Activated T-helper 9 cell treated with anti-CD3 and anti-CD28 coated beads, Interleukin-2, amount 50 U/mL, for 16 hours (primary cell): Measurements from ENCODE around the gene MACROD2.
"Not testable (repeated sequence)": the region's sequence is repeated elsewhere in the genome, so short reads cannot be mapped to it uniquely, and the experiment has no call there.

Experiments
- DNase-seq: peaks from one replicate; pipeline ENCODE4 v3.0.0-alpha.2; 2020; ENCODE audit warnings: low read depth

The MACROD2 gene

GRCh38 chr20:15176929-15177328 lies 1181.6 kb downstream of the MACROD2 start:
- DNase-seq = no peak

- no peak for DNase-seq
These were observed 1183.3 kb downstream of the MACROD2 start for GRCh38 chr20:15178581-15178980.

- no peak for DNase-seq
These were observed 1184.1 kb downstream of the MACROD2 start for GRCh38 chr20:15179381-15179780.

GRCh38 chr20:15179781-15180180 lies 1184.5 kb downstream of the MACROD2 start:
- DNase-seq = no peak

DNA sequence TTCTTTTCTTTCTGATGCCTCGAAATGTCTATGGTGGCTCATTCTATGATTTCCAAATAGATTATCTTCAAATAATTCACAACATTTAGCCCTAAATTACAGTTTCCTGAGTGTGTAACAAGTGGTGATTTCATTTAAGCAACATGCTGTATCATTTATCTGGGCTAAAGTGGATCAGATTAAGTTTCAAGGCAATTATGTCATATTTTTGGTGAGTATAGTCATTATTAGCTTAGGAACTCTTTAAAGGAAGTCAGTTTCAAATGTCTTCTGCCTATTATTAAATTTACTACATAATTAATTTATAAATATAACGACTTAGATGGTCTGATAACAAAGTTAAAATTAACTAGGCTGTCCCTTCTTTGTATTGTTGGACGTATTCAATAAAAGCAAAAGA lies 1190.0 kb downstream of the MACROD2 start:
- no peak for DNase-seq

DNA sequence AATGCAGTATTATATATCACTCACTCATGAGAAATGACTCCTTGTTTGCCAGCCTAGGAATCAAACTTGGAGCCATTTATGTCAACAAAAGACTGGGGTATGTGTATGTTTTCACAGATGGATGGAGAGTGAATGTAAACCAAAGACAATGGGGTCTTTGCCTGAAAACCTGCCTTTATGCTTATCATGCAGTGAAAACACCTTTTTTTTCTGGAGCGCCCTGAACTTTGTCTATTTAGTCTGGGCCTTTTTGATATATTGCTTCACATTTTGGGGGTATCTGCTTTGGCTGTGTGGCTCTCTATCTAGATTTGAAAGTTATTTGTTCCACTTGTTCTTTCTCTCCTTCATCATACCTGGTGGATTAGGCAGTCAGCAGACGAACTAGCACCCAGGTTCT lies 1190.6 kb downstream of the MACROD2 start:
- no peak for DNase-seq

DNA sequence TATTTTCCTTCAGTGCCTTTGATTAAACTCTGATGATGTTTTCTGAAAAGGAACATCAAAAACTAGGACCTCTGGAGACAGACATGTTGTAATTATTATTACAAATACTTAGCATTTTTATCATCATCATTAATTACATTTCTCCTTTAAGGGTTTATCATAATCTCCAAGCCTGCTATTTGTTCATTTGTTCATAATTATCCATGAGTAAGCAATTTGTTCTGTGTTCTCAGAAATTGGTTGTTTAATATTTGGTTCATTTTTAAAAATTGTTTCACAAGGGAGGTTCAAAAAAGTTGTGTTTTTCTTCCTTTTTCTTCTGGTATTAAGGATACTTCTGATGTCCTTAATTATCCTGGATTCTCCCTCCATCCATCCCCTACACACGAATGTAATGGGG lies 1192.3 kb downstream of the MACROD2 start:
- no peak for DNase-seq

- DNase-seq = no peak
These were observed 1193.1 kb downstream of the MACROD2 start for GRCh38 chr20:15188415-15188814.

DNA sequence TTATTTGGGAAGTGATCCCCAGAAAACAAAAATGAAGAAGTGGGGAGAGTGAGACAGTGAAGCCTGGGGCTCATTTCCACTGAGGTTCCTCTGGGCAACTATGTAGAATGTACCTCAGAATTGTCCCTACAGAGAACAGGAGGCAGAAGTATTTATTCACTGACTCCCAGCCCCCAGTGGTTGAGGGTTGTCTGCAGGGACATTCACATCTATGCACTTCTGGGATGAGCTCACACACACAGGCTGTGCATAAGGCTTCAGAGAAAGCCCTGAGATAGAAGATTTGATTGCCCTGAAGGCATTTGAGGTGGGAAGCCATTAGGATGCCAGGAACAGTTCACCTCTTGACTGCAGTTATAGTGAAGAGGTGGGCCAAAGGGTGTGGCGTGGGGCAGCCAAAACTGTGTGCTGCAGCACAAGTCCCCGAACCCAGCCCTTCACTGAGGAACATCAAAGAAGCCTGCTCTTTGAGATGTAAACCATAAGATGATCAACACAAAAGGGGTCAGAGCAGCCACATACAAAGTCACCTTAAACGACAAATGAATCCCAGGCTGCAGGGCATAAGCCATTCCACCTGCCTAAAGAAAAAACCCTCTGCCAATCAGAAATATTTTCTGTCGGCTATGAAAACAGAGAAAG lies 1195.9 kb downstream of the MACROD2 start:
- DNase-seq = no peak

DNA sequence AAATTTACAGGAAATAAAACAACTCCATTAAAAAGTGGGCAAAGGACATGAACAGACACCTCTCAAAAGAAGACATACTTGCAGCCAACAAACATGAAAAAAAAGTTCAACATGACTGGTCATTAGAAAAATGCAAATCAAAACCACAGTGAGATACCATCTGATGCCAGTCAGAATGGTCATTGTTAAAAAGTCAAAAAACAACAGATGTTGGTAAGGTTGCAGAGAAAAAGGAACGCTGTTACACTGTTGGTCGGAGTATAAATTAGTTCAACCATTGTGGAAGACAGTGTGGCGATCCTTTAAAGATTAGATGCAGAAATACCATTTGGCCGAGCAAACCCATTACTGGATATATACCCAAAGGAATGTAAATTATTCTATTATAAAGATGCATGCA lies 1200.1 kb downstream of the MACROD2 start:
- DNase-seq = no peak

DNA sequence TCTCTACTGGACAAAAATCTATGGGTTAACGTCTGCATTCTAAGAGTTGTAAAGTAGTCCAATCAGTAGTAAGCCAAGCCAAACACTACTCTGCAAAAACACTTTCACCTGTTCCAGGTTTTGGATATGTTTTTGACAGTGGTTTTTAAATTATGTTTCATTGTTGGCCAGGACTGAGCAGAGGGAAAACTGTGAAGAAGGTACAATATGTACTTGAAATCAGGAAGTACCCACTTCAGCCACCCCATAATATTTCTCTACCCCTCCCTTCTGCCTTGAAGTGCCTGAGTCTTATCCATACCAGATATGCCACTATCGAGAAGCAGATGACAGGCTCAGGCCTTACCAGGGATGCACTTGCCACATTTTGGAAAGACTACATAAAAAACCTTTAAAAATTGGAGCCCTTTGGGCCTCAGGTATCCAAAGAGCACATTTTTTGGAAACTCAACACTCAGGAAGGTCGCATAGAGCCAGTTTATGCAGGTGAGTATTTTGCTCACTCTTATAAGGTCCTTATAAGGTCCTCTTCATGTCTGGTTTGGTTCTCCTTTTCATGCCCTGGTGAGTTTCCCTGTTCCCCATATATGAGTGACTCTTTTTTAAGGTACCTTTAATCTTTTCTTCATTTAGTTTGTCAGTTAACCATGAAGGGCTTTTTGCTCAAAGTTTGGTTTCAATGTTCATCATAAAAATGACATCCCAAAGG lies 1201.4 kb downstream of the MACROD2 start:
- no peak for DNase-seq

DNA sequence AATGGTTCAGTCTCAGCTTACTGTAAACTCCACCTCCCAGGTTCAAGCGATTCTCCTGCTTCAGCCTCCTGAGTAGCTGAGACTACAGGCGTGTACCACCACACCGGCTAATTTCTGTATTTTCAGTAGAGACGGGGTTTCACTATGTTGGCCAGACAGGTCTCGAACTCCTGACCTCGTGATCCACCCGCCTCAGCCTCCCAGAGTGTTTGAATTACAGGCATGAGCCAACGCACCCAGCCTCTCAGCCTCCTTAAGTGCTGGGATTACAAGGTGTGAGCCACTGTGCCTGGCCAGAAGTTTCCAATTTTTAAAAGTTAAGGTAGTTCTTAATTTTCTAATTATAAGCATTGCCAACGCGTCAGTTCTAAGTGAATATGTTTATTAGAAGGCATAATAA lies 1202.7 kb downstream of the MACROD2 start:
- not testable (repeated sequence) for DNase-seq

DNA sequence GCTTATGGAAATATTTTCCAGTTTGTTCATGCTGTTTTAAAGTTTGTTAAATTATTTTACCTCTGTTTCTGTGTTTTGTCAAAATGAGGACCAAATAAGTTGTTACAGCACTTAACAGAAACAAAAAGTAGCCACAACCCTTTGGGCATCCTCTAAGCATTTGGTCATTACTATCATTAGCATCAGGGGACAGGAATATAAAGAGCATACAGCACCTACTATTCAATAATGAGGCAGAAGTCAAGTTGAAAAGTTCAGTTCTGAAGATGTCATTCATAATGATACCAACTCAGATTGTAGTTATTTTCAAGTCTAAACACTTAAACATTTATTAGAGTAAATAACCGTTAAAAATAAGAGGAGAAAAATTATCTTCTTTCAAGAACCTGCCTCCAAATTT lies 1204.4 kb downstream of the MACROD2 start:
- DNase-seq = no peak

GRCh38 chr20:15200147-15200565 lies 1204.8 kb downstream of the MACROD2 start:
- no peak for DNase-seq

GRCh38 chr20:15201602-15202001 lies 1206.3 kb downstream of the MACROD2 start:
- no peak for DNase-seq

DNA sequence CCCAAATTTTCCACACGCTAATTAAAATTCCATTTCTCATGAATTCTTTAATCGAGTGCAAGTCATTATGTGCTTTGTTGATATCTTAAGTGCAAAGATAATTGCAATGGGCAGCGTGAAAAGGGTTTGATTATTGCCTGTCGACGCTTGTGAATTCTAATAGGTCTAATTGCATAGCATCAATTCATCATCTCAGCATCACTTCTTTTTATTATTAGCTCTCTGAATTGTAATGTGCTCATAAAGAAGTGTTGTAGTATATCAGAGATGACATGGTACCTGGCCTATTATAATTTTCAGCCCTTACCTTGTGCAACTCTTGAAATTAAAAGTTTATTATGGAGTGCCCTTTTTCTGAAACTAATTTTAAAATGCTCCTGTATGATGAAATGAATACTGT lies 1208.9 kb downstream of the MACROD2 start:
- DNase-seq = no peak

DNA sequence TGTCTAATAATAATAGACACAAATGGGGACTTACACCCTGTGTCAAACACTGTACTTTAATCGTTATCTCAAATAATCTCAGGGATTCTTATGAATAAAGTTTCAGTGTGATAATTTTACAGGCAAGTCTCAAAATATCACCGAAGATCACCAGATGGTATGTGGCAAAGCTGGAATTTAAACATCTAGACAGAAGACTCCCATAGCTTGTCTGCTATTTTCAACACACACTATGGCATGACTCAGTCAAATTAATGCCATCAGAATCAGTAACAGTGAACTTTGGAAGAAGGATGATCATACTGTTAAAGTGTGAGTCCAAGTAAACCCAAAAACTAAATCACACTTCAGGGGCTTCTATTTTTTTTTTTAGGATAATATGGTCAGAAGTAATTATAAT lies 1209.7 kb downstream of the MACROD2 start:
- DNase-seq = no peak

DNA sequence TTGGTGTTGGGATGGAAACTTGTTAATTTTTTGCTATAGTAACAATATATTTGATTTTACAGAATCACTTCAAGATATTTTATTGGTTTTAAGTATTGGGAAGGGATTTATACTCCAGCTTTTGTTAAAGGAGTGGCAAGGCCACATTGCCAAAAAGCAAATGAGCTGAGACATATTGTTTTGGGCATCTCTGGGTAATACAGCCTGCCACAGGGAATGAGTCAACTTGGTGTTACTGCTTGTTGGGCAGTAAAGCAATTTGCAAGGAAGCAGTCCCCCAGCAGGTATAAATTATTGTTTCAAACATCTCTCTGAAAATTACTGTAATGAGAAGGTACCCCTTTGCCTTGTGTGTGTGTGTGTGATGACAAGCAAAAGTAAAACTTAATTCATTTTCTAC lies 1210.4 kb downstream of the MACROD2 start:
- no peak for DNase-seq

DNA sequence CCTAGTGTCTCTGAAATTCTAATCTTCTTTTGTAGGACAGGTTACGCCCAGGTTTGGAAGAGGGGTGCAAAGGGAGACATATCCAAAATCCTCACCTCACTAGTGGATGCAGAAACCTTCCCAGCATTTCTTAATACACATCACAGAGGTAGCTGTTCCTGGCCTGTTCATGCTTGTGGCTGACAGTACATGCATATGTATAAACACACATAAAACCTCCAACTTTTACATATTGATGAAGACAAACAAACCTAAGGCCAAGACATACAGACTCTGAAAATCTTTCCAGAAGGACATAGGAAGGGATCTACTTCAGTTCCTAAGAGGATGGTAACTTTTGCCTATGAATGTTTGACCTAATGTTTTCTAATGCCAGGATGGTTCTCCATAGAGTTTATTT lies 1214.2 kb downstream of the MACROD2 start:
- no peak for DNase-seq

DNA sequence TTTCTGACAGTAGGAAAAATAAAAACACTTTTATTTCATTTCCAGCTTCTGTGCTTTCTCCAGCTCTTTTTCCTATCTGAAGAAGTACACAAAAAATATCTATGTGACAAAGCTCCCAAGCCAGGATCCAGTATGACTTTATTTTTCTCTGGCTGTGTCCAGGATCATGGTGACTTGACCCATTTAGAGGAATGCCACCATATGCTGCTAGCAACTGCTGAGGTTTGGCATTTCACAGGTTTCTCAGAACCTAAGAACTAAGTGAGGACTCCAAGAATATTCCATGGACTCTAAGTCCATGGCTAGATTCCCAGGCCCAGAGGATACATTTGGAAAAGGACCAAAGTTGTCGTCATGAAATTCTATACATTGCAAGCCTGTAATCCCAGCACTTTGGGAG lies 1218.7 kb downstream of the MACROD2 start:
- no peak for DNase-seq

- DNase-seq = no peak
These were observed 1224.8 kb downstream of the MACROD2 start for GRCh38 chr20:15220009-15220656.

DNA sequence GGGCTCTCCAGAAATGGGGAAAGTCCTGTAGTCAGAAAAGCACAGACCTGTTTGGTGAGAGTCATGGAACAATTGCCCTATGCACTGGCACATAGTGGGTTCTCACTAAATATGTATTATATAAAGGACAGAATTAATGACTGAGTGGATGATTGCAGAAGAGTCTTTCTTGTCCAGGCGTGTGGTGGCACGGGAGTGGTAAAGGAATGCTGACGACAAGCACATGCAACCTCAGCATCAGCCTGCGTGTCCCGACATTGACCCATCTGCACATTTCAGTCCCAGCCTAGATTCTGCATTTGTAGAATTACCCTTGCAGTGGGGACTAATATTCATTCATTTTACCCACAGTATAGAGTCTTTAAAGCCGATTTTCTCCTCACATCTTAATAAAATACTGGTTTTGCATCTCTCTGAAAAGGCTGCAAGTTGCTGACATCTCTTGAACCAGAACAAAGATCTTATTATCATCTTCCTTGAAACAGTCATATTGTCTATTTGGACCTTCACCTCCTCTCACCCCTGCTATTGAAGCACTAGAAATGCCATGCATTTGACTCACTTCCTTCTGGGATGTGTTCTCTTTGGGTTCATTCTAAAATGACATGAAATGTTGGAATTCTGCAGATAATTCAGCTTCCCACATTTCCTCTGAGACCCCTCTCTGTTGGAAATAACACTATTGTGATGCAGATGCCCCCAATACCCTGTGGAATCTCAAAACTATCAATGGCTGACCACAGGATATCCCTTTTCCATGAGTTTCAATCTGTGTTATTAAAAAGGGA lies 1225.7 kb downstream of the MACROD2 start:
- DNase-seq = no peak
